Adipocyte (in vitro differentiated cells): Measurements from ENCODE around the gene GRIK2.

ENCODE experiments used
- DNase-seq: peaks from one replicate; pipeline ENCODE4 v3.0.0-alpha.2; 2015; ENCODE audit warnings: low read depth
- H3K27me3 ChIP-seq: replicated peaks from 2 replicates; pipeline ENCODE4 v1.7.0; 2013; ENCODE audit warnings: mild to moderate bottlenecking, low read length, moderate library complexity; ENCODE audit not compliant: control insufficient read depth, insufficient read depth
- H3K36me3 ChIP-seq: 2 replicates; pipeline ENCODE4 v1.7.0; 2013; ENCODE audit warnings: low read length, mild to moderate bottlenecking, moderate library complexity; ENCODE audit not compliant: control insufficient read depth, insufficient read depth, severe bottlenecking
- H3K4me1 ChIP-seq: 2 replicates; pipeline ENCODE4 v1.7.0; 2013; ENCODE audit warnings: mild to moderate bottlenecking, low read length, moderate library complexity; ENCODE audit not compliant: control insufficient read depth, insufficient read depth
- H3K4me3 ChIP-seq: 2 replicates; pipeline ENCODE4 v1.7.0; 2013; ENCODE audit warnings: mild to moderate bottlenecking, low read length, moderate library complexity
- H3K9ac ChIP-seq: 2 replicates; pipeline ENCODE4 v1.7.0; 2013; ENCODE audit warnings: mild to moderate bottlenecking, low read length, moderate library complexity
- H3K9me3 ChIP-seq: 2 replicates; pipeline ENCODE4 v1.7.0; 2013; ENCODE audit warnings: mild to moderate bottlenecking, low read length, moderate library complexity; ENCODE audit not compliant: control insufficient read depth

The GRIK2 gene

GRCh38 chr6:101391772-101392585 is 1.5 kb upstream of the GRIK2 start:
- H3K4me1 ChIP-seq, result peaks cover 19% of the 10 kb centered on the region
- no peak overlapping the region for H3K9ac ChIP-seq
- H3K27me3 ChIP-seq, result peaks cover 21% of the 10 kb centered on the region
- peak; percentile 46 for DNase-seq
- H3K36me3 ChIP-seq, result no peaks in the 10 kb centered on the region
- peak overlapping the region; percentile 75 for H3K4me3 ChIP-seq
- H3K9me3 ChIP-seq, result no peaks in the 10 kb centered on the region

- peaks cover 21% of the 10 kb centered on the region for H3K27me3 ChIP-seq
- H3K9ac ChIP-seq, result no peak overlapping the region
- peak; percentile 34 for DNase-seq
- H3K4me1 ChIP-seq, result peaks cover 19% of the 10 kb centered on the region
- H3K4me3 ChIP-seq, result peak overlapping the region; percentile 75
- no peaks in the 10 kb centered on the region for H3K9me3 ChIP-seq
- no peaks in the 10 kb centered on the region for H3K36me3 ChIP-seq
Observed at GRCh38 chr6:101392586-101393230, 800 bp upstream of the GRIK2 start.

GRCh38 chr6:101393829-101394251 is 332 bp downstream of the GRIK2 start:
- Histone ChIP-seq H3K27me3 (peaks cover 20% of the 10 kb centered on the region), H3K9ac (peak overlapping the region; percentile 54), H3K9me3 (no peaks in the 10 kb centered on the region), H3K4me1 (peaks cover 19% of the 10 kb centered on the region), H3K4me3 (peak overlapping the region; percentile 75), H3K36me3 (no peaks in the 10 kb centered on the region)
- peak; percentile 74 for DNase-seq

- peaks cover 19% of the 10 kb centered on the region for H3K4me1 ChIP-seq
- H3K9me3 ChIP-seq, result no peaks in the 10 kb centered on the region
- peak overlapping the region; percentile 75 for H3K4me3 ChIP-seq
- no peak overlapping the region for H3K9ac ChIP-seq
- H3K27me3 ChIP-seq, result peaks cover 25% of the 10 kb centered on the region
- H3K36me3 ChIP-seq, result no peaks in the 10 kb centered on the region
- peak; percentile 40 for DNase-seq
Observed at GRCh38 chr6:101394936-101395335, 1.4 kb downstream of the GRIK2 start.

- DNase-seq, result peak; percentile 67
- H3K4me3 ChIP-seq, result peak overlapping the region; percentile 75
- H3K27me3 ChIP-seq, result peaks cover 29% of the 10 kb centered on the region
- peaks cover 19% of the 10 kb centered on the region for H3K4me1 ChIP-seq
- no peak overlapping the region for H3K9ac ChIP-seq
- no peaks in the 10 kb centered on the region for H3K9me3 ChIP-seq
- H3K36me3 ChIP-seq, result no peaks in the 10 kb centered on the region
Observed at GRCh38 chr6:101395345-101395744, 1.8 kb downstream of the GRIK2 start.

GRCh38 chr6:101396548-101397173 is 3.2 kb downstream of the GRIK2 start:
- DNase-seq, result peak; percentile 83
- Histone ChIP-seq H3K9ac (no peak overlapping the region), H3K27me3 (peaks cover 42% of the 10 kb centered on the region), H3K4me3 (no peak overlapping the region), H3K4me1 (peaks cover 19% of the 10 kb centered on the region), H3K9me3 (peaks cover 3% of the 10 kb centered on the region), H3K36me3 (no peaks in the 10 kb centered on the region)

- Histone ChIP-seq H3K4me3 (no peak overlapping the region), H3K27me3 (peaks cover 41% of the 10 kb centered on the region), H3K9ac (no peak overlapping the region)
Observed at GRCh38 chr6:101397199-101397598, 3.7 kb downstream of the GRIK2 start.

GRCh38 chr6:101398716-101399615 is 5.5 kb downstream of the GRIK2 start:
- Histone ChIP-seq H3K27me3 (peaks cover 44% of the 10 kb centered on the region), H3K9ac (no peak overlapping the region), H3K9me3 (peaks cover 3% of the 10 kb centered on the region), H3K4me1 (peaks cover 5% of the 10 kb centered on the region), H3K4me3 (no peak overlapping the region), H3K36me3 (no peaks in the 10 kb centered on the region)
- DNase-seq, result no peak

More at GRCh38 chr6:101397199-101397598, 3.7 kb downstream of the GRIK2 start:
- peaks cover 3% of the 10 kb centered on the region for H3K9me3 ChIP-seq
- peak; percentile 20 for DNase-seq
- H3K4me1 ChIP-seq, result peaks cover 16% of the 10 kb centered on the region
- H3K36me3 ChIP-seq, result no peaks in the 10 kb centered on the region

GRCh38 chr6:101399616-101400162 is 6.2 kb downstream of the GRIK2 start:
- Histone ChIP-seq H3K36me3 (no peaks in the 10 kb centered on the region), H3K9ac (no peak overlapping the region), H3K4me3 (no peak overlapping the region), H3K27me3 (peaks cover 44% of the 10 kb centered on the region), H3K4me1 (no peaks in the 10 kb centered on the region), H3K9me3 (peaks cover 3% of the 10 kb centered on the region)
- DNase-seq, result no peak

GRCh38 chr6:101400326-101401135 is 7.0 kb downstream of the GRIK2 start:
- no peak overlapping the region for H3K4me3 ChIP-seq
- no peaks in the 10 kb centered on the region for H3K36me3 ChIP-seq

More at GRCh38 chr6:101400326-101401135, 7.0 kb downstream of the GRIK2 start:
- Histone ChIP-seq H3K9ac (no peak overlapping the region), H3K4me1 (no peaks in the 10 kb centered on the region), H3K9me3 (peaks cover 3% of the 10 kb centered on the region), H3K27me3 (peaks cover 44% of the 10 kb centered on the region)
- DNase-seq, result no peak
